Activated T-helper 1 cell treated with anti-CD3 and anti-CD28 coated beads, Interleukin-2, amount 50 U/mL, for 16 hours (primary cell): Measurements from ENCODE around the gene IP6K3.

Source experiments
- DNase-seq, 2 donors: peaks; one replicate each; pipeline ENCODE4 v3.0.0-alpha.2; 2020; ENCODE audit warnings: low read depth in 1 of 2, low spot score in 1 of 2

Gene IP6K3

DNA sequence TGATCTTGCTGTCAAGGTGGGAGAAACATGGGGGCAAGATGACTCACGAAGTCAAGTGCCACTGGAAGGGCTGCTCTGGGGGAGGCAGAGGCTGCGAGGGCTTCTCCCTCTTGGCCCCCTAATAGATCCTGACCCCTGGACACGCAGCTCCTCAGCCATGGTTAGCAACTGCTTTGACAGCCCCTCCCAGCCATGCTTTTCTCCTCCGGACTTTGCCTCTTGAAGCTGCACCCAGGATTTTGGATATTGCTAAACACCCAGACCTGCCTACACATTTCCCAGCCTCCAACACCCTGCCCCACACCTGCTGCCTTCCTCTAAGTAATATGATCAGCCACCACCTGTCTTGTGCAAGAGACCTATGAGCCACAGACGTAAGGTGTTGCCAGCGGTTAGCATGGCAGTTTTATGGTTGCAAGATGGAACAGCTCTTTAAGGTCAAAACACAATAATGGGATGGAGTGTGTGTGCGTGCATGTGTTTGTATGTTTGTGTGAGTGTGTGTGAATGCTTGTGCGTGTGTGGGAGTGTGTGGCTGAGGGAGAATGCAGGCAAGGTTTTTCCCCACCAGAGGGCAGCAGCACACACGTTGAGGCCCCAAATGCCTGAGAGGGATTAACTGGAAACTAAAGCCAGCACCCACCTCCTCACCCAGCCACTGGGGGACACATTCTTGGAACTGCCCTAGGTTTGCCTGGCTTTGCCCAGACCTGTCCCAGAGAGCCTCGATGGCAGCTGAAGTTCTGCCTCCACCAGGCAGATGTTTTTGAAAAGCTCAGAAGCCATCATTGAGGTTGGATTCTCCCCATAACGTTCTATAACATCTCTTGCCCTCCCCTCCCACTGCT lies 2.5 kb downstream of the IP6K3 start:
- DNase-seq = peak; percentile 49 to 53

DNA sequence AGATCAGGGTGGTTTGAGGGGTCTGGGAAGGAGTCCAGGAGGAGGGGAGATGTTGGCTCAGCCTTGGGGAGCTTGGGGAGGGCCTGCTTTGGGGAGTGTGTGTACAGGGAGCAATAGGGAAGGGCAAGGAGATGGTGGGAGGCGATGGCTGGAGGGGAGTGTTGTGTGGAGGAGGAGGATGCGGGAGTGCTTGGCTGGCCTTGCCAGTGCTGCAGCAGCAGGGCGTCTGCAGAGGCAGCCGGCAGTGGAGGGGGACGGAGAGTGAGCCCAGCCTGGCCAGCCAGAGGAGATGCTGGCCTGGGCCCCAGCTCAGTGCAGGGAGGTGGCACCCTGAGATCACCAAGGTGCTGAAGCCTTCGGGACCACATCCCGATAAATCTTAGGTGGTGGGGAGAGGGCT lies 3.9 kb downstream of the IP6K3 start:
- no peak for DNase-seq

DNA sequence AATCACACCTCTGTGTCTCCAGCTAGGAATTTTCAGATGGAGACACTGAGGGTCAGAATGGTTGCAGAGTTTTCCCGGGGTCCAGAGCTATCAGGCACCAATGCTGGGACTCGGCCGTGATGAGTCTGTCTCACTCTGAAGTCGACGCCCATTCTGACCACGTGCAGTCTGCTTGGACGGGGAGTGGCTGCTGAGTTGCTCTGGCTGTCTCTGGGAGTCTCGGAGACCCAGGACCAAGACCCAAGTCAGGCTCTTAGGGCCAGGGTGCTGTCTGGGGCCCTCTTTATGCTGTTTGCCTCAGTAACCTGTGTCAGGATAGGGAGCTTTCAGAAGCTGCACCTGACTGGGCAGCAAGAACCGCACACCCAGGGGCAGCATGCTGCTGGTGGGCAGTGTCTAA lies 4.6 kb downstream of the IP6K3 start:
- no peak for DNase-seq

DNA sequence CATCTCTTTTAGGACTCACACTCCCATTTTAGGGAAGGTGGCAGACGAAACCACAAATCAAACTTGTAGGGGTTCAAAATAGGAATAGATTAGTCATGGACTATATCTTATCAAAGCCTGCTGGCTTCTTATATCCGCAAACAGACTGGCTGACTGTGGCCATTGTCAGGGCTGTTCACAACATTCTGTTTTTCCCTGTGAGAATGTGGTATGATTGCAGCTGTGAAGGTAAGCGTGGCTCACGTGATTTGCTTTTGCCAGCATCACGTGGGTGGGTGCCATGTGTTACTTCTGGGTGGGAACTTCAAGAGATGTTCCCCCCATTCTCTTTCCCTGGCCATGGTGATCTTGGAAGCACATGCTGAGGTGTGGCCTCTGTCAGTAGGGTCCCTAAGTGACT lies 5.9 kb downstream of the IP6K3 start:
- no peak for DNase-seq

DNA sequence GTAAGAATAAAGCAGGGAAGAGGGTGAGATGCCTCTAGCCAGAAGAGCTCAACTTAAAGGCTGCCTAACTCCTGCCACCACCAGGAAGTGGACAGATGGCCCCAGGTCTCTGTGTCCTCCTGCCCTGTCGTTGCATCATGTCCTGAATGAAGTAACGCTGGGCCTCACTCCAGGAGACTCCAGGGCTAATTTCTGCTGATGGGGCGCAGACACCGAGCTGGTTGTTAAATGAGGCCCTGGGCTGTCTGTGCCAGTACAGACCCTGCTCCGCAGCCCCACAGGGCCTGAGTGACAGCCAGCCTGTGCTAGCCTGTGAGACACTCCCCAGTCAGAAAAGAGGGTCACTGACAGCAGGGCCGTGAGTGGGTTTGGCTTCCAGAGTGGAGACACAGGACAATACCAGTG lies 6.5 kb downstream of the IP6K3 start:
- DNase-seq = no peak

DNA sequence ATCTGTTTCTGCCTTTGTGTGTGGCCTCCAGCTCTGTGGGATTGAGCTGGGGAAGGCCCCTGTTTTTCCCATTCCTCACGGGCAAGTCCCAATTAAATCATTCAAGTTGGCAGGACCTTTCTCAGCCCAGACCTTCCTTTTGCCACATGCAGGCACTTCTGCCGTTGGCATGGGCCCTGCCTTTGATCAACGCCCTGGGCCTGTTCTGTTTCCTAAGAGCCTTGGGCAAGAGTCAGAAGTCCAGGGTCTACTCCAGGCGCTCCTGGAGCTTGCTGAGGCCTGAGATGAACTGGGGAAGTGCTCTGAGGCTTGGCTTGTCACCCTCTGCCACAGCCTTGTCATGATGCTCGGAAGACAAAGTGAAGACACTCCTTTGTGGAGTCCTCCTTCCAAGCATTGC lies 7.1 kb downstream of the IP6K3 start:
- no peak for DNase-seq

DNA sequence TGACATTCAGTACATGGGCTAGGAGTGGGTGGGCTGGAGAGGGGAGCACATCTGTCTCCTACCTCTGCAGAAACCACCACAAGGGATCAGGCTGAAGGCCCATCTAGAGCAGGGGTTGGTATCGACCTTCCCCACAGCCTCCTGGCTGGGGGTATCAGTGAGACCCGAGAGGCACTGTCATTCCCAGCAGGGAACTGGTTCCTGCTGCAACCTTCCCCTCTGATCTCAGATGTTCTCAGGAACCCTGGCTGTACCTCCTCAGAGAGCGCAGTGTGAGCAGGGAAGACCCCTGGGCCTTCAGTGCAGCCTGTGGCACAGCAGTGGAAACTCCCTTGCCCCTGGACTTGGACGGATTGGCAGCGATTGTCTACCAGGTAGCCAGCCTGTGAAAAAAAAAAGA lies 7.8 kb downstream of the IP6K3 start:
- DNase-seq = no peak

DNA sequence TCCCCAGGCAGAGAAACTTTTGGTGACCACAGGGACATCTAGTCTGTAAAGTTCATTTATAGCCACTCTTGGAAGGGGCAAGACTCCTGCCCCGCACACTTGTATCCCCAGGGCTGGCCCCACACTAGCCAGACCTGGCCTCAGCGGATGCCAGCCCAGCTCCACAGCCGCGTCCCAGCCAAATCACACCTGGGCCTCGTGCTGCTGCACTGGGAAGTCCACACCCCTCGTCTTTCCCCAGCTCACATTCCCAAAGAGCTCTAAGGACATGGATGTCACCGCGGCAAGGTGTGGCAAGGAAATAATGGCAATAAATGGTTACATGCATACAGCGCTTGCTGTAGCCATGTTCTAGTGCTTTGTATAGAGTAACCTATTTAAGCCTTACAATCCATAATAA lies 8.6 kb downstream of the IP6K3 start:
- no peak for DNase-seq

DNA sequence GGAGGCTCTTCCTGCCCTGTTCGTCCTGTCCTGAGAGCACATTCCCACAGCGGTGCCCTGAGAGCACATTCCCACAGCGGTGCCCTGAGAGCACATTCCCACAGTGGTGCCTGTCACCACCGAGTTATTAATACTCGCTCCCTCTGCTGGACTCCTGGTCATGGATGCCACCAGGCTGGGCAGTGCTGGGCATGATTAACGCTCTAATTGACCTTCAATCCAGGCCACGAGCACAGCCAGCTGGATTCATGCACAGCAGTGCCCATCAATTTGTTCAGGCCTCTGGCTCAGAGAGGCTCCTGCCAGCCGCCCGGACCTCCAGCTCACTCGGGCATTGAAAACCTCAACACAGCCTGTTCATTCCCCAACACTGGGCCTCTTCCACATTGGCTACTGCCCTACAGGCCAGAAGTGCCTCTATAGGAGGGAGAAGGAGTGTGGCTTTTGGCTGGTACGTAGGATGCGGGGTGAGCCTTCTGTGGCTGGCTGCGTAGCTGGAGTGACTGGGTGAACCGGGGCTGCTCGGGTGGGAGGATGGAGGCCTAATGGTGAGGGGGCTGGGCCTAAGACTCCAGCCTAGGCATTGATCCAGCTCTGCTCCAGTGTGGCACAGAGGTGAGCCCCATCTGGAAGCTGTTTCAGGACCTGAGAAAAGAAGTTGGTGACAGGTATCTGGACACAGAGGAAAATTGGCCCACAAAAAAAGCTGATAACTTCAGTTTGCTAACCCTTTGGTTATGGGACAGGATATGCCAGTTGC lies 9.3 kb downstream of the IP6K3 start:
- DNase-seq = no peak

DNA sequence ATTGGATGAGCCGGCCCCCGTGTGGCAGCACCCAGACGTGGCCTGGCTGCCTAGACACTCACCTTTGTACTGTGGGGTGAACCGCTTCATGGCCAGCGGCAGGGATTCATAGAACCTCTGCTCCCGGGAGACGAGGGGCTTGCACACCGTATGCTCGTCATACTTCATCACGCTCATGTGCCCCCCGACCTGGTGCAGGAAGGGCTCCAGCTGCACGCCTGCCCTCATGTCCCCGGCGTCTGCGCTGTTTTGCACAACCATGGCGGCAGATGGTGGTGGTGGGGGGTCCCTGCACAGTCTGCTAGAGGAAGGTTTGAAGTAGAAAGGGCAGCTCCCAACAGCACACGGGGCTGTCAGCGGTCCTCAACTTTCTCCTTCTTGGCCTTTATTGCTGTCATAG lies 11.5 kb downstream of the IP6K3 start:
- no peak for DNase-seq

DNA sequence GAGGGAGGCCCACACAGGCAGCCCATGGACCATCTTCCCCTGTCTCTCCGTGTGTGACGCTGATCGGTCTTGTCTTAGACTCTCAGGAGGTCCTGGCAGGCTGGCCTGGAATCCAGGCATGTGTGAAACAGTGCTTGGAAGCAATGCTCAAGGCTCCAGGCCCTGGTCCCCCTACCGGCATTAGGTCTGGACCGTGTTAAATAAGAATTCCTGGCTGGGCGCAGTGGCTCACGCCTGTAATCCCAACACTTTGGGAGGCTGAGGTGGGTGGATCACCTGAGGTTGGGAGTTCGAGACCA lies 13.0 kb downstream of the IP6K3 start:
- DNase-seq = no peak

DNA sequence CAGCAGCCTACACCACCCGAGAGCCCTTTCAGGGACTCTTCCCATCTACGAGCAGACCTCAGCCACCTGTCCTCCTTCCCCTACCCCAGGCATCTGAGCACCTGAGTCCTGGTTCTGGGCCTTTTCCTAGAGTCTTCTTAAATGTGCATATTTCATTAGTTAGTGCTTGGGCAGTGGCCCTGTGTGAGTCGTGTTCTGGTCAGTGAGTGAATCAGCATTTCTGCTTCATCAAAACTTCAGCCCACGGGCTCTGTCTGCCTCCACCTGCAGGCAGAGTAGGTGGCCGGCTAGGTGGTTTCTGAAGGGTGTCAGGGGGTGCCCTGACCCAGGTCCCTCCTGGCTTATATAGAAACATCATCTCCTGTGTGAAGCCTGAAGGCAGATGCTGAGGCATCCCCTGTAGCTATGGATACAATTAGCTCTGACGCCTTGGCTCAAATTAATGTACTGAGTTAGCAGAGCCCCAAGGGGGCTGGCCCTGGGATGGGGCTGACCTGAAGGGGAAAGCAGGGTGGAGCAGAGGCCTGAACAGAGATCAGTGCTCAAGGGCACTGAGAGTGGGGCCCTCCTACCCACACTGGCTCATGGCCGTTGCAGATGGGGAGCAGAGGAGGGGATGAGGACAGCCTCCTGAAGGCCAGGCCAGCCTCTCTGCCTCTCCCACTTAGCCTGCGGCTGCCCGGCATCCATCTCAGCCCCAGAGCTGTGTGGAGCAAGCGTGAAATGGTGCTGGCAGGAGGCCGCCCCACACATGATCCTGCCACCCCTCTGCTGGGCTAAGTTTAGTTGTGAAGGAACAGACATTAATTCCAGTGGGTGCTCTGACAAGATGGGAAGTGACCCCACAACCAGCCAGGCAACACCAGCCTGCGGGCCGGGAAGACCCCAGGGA lies 13.6 kb downstream of the IP6K3 start:
- DNase-seq = no peak

DNA sequence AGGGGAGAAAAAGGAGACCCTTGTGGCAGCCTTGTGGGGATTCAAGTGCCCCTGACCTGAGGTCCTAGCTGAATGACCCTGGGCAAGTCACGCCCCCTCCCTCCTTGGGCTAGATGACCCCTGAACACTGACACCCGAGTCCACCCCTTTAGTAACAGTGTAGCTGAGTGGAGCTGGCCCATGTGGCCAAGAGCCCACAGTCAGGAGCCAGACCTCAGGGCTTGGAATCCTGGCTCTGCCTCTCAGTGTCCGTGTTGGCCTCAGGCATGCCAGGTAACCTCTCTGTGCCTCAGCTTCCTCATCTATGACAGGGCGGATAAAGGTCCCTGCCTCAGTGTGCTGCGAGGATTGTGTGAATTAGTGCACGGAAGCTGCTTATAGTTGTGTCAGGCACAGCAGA lies 14.3 kb downstream of the IP6K3 start:
- no peak for DNase-seq

DNA sequence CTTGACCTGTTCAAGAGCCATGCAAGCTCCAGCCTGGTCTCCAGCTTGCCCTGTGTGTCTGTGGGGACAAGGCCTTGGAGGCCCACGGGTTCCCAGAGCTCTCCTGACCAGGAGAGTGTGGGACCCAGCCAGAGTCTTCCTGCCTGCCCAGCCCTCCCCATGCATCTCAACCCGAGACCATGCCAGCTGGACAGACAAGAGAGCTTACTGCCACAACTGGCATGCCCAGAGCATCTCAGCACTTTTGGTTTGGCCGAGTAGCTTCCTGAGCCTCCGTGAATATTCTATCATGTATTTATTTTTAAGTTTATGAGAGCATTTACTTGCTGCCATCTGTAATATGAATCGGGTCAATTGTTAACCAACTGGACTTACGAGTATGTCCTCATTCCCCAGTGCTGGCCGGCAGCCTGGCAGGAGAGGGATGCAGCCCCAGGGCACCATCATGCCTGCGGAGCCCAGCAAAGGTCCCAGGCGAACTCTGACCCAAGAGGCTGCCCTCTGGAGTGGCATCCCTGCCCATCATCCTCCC lies 14.9 kb downstream of the IP6K3 start:
- no peak for DNase-seq

DNA sequence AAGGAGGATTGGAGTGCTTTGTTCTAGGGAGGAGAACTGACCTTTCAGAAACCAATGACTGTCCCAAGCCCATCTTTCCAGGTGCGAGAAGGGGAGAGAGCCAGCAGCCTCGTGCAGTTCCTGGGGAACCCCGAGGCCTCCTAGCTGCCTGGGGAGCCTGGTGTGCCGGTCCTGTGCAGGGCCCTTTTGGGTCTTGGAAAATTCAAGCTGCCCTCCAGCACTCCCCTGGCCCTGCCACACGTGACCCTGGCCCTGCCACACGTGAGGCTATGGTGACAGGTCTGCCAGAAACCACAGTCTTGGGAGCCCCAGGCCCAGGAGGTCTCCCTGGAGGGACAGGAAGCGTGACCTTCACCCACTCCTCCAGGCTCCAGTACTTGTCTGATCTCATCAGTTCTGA lies 15.7 kb downstream of the IP6K3 start:
- DNase-seq = no peak

DNA sequence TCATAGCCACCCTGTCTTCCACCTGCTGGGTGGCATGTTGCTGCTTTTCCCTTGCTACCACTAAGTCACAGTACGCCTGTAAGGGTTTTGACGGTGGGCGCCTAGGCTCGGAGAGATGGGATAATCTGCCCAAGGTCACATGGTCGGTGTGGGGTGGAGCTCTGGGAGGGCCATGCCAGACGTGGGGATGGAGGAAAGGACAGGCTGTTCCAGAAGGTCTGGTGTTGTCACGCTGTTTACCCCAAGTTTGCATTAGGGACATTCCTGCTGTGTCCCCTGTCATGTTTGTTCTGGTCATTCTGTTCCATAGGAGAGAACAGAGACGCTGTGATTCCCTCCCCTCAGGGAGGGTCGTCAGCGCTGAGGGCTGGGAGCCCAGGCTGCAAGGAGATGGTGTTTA lies 16.1 kb downstream of the IP6K3 start:
- no peak for DNase-seq

DNA sequence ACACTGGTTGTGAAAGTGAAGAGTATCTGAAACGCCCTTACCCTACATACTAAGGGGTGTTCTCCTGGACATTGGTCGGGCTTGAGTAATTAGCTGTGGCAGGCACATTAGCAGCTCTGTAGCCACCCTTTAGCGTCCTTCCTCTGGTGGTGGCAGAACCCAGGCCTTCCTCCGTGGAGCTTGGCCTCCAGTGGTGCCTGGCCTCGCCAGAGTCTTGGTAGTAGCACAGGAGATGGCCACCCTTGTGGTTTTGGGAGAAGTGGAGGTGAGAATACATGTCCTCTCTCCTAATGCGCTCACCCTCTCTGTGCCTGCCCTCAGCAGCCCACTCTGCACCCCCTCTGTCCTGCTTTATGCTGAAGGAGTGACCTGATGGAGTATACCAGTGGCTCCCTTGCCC lies 17.6 kb downstream of the IP6K3 start:
- DNase-seq = no peak

DNA sequence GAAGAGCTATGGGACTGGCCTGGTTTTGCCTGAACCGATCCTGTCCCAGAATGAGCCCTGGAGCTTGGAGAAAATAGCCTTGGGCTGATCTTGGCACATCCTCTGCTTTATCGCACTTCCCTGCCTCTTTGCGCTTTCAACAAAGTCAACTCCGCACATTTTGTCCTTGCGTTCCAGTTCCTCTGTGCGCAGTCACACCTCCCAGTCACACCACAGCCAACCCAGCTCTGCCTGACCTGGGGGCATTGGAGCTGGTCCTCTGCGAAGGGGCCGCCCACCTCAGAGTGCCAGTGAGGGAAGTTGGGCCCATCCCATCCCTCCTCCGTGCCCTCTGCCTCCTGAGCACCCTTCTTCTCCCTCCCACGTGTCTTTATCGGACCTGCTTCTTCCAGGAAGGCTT lies 18.3 kb downstream of the IP6K3 start:
- no peak for DNase-seq

DNA sequence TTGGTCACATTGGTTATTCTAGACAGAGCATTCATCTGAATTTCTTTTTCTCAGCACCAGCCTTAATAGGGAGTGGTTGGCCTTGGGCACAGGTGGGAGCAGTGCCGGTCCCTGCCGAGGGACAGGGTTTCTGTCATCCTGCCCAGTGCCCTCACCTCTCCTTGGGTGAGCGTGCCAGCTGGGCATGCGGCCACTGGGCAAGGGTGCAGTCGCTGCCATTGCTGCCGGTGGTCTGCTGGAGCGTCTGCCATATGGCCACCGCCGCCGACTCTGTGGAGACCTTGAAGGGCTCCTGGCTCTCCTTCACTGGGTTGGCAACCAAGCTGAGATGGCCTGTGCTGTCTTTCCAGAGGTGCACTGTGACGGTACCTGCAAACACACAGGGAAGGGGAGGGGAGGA lies 18.8 kb downstream of the IP6K3 start:
- DNase-seq = no peak

DNA sequence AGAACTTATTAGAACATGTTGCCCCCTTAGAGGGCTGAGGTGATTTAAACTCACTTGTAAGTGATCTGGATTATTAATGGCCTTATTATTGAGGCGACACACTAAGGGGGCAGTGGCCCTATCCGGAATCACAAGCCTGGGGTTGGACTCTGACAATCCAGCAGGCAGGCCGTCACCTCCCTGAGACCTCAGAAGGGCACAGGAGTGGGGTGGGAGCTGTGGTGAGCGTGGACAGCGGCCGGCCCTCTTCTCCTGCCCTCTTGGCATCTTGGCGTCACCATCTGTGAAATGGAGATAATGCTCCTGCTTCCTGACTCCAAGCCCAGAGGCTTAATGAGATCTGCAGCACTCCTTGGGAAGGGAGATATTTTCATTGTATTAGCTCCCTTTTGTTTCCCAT lies 19.6 kb downstream of the IP6K3 start:
- DNase-seq = no peak

DNA sequence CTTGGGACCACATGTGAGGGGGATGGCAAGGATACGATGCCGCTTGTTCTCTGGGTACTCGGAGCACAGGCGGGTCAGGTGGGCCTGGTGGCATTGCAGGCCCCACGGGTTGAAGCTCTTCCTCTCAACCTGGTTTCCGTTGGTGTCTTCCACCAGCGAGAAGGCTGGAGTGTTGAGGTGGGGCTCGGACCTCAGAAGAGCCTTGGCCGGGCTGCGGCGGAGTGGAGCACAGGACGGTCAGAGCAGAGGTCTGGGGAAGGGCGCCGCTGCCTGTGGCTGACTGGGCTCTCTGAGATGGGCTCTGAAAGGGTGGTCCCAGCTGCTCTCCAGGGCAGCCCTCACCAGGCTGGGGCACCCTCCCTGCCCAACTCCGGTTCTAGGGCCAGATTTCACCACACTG lies 20.0 kb downstream of the IP6K3 start:
- DNase-seq = no peak
